ENCODE data around the gene MRPS7.
"Not testable (repeated sequence)": the region's sequence is repeated elsewhere in the genome, so short reads cannot be mapped to it uniquely, and the experiment has no call there.

Gene MRPS7

DNA sequence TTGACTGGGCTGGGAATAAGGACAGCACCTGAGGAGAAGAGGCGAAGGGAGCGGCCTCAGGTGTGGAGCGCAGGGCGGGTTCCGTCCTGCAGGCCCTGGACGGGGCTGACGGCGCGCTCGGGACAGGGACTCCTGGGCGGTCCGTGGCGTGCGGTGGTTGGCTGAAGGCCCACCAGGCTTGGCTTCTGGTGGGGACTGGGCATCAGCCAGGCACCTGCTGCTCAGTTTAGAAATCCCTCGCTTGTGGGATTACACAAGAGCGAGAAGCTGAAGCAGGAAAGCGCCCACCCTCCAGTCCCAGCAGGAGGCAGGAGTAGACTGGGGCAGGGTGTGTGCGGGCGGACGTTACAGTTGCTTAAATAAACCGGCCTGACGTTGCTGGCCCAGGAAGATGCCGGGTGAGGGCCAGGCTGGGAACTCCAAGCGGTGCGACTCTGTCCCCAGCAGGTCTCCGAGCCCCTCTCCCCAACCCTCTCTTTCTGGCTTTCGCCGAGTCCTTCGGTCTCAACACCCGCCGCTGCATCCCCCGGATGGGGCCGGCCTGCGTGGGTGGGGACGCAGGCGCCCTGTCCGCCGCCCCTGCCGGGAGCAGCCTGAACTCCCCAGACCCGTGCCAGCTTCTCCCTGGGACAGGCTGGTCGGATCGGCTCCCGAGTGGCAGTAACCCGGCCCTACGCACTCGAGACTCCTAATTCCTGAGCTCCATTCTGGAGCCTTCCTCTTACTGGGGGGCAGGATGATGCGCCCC, 8.7 kb downstream of the MRPS7 start:
- intact Hi-C loops (cut with DNase I): loop anchor here (2.0 to 5.0 kb wide), 3 partner anchors 18 to 137 kb away; partner anchors contain the start of genes GRB2, SLC25A19 and SUMO2
- peak; percentile 23 to 92 (median 41) for DNase-seq

DNA sequence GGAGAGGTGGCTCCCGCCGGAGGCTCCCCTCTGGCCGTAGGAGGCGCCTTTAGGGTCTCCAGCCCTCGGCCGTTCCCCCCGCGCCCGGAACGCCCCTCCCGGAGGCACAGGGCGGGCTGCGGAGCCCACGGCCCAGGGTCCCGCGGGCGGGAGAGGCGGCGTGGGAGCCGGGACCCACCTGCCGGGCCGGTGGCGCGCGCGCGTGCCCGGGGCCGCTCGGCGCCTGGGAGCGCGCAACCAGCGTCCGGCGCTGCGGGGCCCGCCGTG, 9.2 kb downstream of the MRPS7 start, which contains the start of gene MIF4GD:
TSS of gene MIF4GD (minus strand) at position 266 of the 267 bp plus-strand sequence. CDS start 1,036 bp downstream, outside the sequence.
- intact Hi-C loops (cut with DNase I): loop anchor here (2.0 to 5.0 kb wide), 3 partner anchors 18 to 136 kb away; partner anchors contain the start of genes GRB2, SLC25A19 and SUMO2
- DNase-seq: no peak

DNA sequence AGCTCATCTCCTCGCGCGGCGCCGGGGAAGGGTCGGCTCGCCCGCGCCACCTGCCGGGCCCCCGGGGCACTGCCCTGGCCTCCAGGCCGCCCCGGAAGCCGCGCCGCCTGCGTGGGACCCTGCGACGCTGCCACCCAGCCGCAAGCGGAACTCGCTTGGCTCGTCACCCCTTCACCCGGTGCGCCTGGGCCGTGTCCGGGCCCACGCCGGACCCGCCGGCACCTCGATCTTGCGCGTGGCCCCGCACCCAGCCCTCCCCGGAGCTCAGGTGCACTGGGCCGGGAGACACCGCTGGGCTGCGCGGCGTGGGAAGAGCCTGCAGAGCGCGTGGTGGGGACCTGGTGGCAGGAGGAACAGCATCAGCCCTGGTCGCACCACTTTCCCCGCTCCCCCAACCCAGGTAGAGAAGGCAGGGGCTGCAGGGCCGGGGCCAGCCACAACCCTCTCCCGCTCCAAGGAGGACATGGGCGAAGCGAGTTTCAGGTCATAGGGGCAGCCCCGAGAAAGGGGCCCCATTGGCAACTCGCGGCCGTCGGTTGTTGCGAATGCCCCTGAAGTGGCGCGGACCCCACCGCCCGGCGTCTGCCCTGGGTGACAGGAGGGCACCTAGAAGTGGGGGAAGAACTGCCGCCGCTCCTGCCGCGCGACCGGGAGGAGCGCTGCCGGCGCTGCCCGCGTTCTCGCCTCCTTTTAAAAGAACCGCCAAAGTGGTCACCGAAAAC, 9.7 kb downstream of the MRPS7 start:
- peak; percentile 57 to 97 (median 77) for DNase-seq
- intact Hi-C loops (cut with DNase I): loop anchor here (2.0 to 5.0 kb wide), 3 partner anchors 17 to 136 kb away; partner anchors contain the start of genes GRB2, SLC25A19 and SUMO2

DNA sequence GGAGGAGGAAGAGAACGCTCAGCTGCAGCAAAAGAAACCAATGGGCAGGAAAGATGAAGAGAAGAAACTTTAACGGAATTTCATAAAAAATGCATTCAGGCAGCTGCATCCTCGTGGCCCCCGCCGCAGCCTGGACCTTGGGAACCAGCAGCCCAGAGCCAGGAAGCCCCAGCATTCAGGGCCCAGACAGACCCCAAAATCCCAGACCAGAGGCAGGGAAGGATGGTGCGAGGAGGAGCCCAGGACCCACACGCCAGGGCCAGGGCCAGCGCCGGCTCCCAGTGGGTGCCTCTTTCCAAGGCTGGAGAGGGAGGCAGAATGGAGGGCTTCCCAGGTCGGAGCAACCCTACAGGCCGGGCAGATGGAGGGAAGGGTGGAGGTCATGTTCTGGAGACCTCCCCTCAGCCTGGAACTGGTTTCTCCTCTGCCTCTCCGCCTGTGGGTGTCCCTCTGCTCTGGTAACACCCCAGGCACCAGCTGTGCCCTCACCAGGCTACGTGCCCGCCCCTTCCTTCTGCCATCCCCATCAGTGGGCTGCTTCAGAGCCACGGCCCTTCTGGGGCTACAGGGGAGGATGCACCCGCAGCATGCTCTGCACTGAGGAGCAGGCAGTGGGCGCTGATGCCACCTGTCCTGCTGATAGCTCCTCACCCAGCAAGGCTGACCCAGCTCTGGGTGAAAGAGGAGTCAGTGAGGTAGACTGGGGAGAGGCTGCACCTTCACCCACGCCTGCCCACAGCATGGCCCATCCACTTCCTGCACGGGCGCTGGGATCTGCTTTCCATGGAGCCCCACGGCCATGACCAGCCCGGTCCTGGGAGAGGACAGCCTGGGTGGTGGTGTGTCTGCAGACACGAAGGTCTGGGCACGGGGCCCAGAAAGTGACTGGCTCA, 10.5 kb downstream of the MRPS7 start:
- intact Hi-C loops (cut with DNase I): loop anchor here (2.0 to 5.0 kb wide), 3 partner anchors 17 to 135 kb away; partner anchors contain the start of genes GRB2, SLC25A19 and SUMO2
- DNase-seq: peak in 8 of 10 donors; percentile 32 to 89 (median 50)

GRCh38 chr17:75272848-75273184, 11.1 kb downstream of the MRPS7 start:
- intact Hi-C loops (cut with DNase I): loop anchor here (5.0 kb wide), 1 partner anchor 134 kb away; the partner anchor contains the start of gene GRB2
- peak in 1 of 10 donors; percentile 2 for DNase-seq

- intact Hi-C loops (cut with DNase I): loop anchor here (5.0 kb wide), 1 partner anchor 133 kb away; the partner anchor contains the start of gene GRB2
- no peak for DNase-seq
Measured at GRCh38 chr17:75273977-75274708, 12.5 kb downstream of the MRPS7 start.

GRCh38 chr17:75277664-75278071, 16.0 kb downstream of the MRPS7 start:
- DNase-seq: no peak
- intact Hi-C loops (cut with DNase I): no loop called here

DNA sequence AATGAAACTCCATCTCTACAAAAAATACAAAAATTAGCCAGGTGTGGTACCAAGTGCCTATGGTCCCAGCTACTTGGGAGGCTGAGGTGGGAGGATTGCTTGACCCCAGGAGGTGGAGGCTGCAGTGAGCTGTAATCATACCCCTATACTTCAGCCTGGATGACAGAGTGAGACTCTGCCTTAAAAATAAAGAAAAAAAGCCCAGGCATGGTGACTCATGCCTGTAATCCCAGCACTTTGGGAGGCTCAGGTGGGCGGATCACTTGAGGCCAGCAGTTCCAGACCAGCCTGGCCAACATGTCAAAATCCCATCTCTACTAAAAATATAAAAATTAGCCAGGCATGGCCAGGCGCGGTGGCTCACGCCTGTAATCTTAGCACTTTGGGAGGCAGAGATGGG, 18.5 kb downstream of the MRPS7 start:
- intact Hi-C loops (cut with DNase I); DNase-seq: not testable (repeated sequence)

DNA sequence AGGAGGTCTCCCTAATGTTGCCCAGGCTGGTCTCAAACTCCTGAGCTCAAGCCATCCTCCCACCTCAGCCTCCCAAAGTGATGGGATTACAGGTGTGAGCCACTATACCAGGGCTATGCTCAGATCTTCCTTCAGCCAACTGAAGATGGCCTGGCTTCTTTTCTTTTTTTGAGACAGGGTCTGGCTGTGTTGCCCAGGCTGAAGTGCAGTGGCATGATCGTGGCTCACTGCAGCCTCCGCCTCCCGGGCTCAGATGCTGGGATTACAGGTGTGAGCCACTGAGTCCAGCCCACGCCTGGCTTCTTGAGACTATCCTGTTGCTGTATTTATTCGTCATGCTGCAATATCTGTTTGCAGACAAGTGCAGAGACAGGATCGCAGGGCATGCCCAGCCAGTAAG, 23.4 kb downstream of the MRPS7 start:
- intact Hi-C loops (cut with DNase I): no loop called here

GRCh38 chr17:75287221-75287620, 25.5 kb downstream of the MRPS7 start:
- intact Hi-C loops (cut with DNase I): no loop called here
- no peak for DNase-seq

More for the DNA sequence above, 23.4 kb downstream of the MRPS7 start:
- no peak for DNase-seq

DNA sequence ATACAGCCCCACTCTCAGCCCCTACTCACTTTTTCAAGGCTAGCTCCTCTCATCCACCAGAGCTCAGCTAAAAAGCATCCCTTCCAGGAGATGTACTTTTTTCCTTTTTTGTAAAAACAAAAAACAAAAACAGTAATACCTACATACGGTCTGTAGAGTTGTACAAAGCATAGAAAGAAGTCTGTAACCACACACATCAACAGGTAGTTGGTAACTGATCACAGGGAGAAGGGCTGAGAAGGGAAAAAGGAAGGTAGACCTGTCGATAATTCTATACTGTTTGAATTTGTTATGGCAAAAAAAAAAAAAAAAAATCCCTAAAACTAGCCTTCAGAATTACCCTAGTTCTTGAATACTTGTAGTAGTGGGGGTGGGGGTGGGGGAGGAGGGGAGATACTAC, 26.7 kb downstream of the MRPS7 start:
- DNase-seq: no peak
- intact Hi-C loops (cut with DNase I): loop anchor here (2.0 kb wide), 1 partner anchor 18 kb away; the partner anchor contains the start of gene MIF4GD

DNA sequence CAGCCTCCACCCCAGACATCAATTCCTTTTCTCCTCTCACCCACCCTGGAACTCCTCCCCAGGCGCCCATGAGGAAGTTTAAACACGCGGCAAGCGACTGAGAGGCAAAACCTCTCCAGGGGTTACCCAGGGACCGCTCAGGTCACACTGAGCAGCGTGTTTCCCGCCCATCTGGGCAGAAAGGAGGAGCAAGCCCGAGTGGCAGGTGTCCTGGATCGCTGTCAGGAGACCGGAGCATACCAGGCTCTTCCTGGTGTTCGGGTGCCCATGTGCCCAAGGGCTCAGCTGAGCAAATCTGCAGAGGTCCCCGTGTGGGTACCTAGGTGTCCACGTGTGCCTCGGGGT, 27.1 kb downstream of the MRPS7 start:
- peak in 3 of 10 donors; percentile 20 to 89 (median 30) for DNase-seq
- intact Hi-C loops (cut with DNase I): loop anchor here (2.0 kb wide), 1 partner anchor 18 kb away; the partner anchor contains the start of gene MIF4GD

- peak; percentile 98 to 100 (median 98) for DNase-seq
- intact Hi-C loops (cut with DNase I): loop anchor here (2.0 kb wide), 1 partner anchor 18 kb away; the partner anchor contains the start of gene MIF4GD
Measured at GRCh38 chr17:75289115-75289831, 27.6 kb downstream of the MRPS7 start, which contains the start of gene SLC25A19. TSS of gene SLC25A19 (minus strand) at chr17:75289433. CDS start at chr17:75286764, 2,669 bp downstream.

- intact Hi-C loops (cut with DNase I): loop anchor here (2.0 kb wide), 1 partner anchor 19 kb away; the partner anchor contains the start of gene MIF4GD
- DNase-seq: peak in 6 of 10 donors; percentile 22 to 75 (median 42)
Measured at GRCh38 chr17:75289832-75290337, 28.2 kb downstream of the MRPS7 start.

DNA sequence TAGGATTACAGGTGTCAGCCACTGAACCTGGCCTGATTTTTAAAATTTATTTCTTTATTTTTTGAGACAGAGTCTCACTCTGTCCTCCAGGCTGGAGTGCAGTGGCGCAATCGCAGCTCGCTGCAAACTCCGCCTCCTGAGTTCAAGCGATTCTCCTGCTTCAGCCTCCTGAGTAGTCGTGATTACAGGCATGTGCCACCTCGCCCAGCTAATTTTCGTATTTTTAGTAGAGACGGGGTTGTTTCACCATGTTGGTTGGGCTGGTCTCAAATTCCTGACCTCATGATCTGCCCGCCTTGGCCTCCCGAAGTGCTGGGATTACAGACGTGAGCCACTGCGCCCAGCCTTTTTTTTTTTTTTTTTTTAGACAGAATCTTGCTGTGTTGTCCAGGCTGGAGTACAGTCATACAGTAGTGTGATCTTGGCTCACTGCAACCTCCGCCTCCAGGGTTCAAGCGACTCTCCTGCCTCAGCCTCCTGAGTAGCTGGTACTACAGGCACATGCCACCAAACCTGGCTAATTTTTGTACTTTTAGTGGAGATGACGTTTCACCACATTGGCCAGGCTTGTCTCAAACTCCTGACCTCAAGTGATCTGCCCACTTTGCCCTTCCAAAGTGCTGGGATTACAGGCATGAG, 31.2 kb downstream of the MRPS7 start:
- peak in 1 of 10 donors; percentile 47 for DNase-seq
- intact Hi-C loops (cut with DNase I): not testable (repeated sequence)

GRCh38 chr17:75295201-75296158, 33.8 kb downstream of the MRPS7 start:
- intact Hi-C loops (cut with DNase I): no loop called here
- DNase-seq: no peak

- DNase-seq: no peak
- intact Hi-C loops (cut with DNase I): no loop called here
Measured at GRCh38 chr17:75300280-75300679, 38.6 kb downstream of the MRPS7 start.
